Epithelial cell of esophagus (primary cell): ENCODE data around the gene LSR.
A peak's percentile ranks its signal among the peaks of the same experiment; 100 is the strongest.
"Not testable (repeated sequence)": the region's sequence is repeated elsewhere in the genome, so short reads cannot be mapped to it uniquely, and the experiment has no call there.

Source experiments
- DNase-seq: peaks from one replicate; pipeline ENCODE4 v3.0.0; 2010; ENCODE audit warnings: low read depth
- H3K4me3 ChIP-seq: 2 replicates; pipeline ENCODE4 v1.5.1; 2011; ENCODE audit warnings: mild to moderate bottlenecking, low read length, control low read depth
- CTCF ChIP-seq: IDR thresholded peaks from 2 replicates; pipeline ENCODE4 v1.5.1; 2011; ENCODE audit warnings: low read depth, mild to moderate bottlenecking, low read length, control low read depth, inconsistent platforms; ENCODE audit not compliant: insufficient read depth; ENCODE audit errors: missing control alignments

The LSR gene

GRCh38 chr19:35279985-35280821 is 31.4 kb downstream of the LSR start:
- no peak for TF ChIP-seq CTCF
- DNase-seq: no peak
- no peak overlapping the region for H3K4me3 ChIP-seq

GRCh38 chr19:35281303-35281702 is 32.5 kb downstream of the LSR start:
- TF ChIP-seq CTCF: no peak
- peak; percentile 58 for DNase-seq
- H3K4me3 ChIP-seq: no peak overlapping the region

- no peak for TF ChIP-seq CTCF
- no peak for DNase-seq
- no peak overlapping the region for H3K4me3 ChIP-seq
These were observed 35.6 kb downstream of the LSR start for GRCh38 chr19:35284153-35285094.

GRCh38 chr19:35285095-35285449 is 36.3 kb downstream of the LSR start:
- no peak for TF ChIP-seq CTCF
- DNase-seq: no peak
- H3K4me3 ChIP-seq: no peak overlapping the region

- not testable (repeated sequence) for DNase-seq, H3K4me3 ChIP-seq
These were observed 36.7 kb downstream of the LSR start for GRCh38 chr19:35285465-35285864.

GRCh38 chr19:35286101-35286500 is 37.3 kb downstream of the LSR start:
- not testable (repeated sequence) for H3K4me3 ChIP-seq, DNase-seq

GRCh38 chr19:35287713-35288112 is 38.9 kb downstream of the LSR start:
- no peak for DNase-seq
- TF ChIP-seq CTCF: no peak
- H3K4me3 ChIP-seq: no peak overlapping the region
